Glomerular visceral epithelial cell (primary cell): ENCODE results near the gene MAMDC2.
"Not testable (repeated sequence)": the region's sequence is repeated elsewhere in the genome, so short reads cannot be mapped to it uniquely, and the experiment has no call there.

Experiments used
- DNase-seq: peaks from one replicate; pipeline ENCODE4 v3.0.0-alpha.2; 2016; ENCODE audit errors: extremely low spot score

Gene MAMDC2

DNA sequence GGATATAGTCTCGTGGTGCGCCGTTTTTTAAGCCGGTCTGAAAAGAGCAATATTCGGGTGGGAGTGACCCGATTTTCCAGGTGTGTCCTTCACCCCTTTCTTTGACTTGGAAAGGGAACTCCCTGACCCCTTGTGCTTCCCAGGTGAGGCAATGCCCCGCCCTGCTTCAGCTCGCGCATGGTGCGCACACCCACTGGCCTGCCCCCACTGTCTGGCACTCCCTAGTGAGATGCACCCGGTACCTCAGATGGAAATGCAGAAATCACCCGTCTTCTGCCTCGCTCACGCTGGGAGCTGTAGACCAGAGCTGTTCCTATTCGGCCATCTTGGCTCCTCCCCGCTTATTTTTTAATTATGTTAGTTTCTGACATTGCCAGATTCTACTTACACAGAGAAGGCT is 161.1 kb downstream of the MAMDC2 start:
- DNase-seq = not testable (repeated sequence)

GRCh38 chr9:70205366-70206020 is 161.8 kb downstream of the MAMDC2 start:
- no peak for DNase-seq

DNA sequence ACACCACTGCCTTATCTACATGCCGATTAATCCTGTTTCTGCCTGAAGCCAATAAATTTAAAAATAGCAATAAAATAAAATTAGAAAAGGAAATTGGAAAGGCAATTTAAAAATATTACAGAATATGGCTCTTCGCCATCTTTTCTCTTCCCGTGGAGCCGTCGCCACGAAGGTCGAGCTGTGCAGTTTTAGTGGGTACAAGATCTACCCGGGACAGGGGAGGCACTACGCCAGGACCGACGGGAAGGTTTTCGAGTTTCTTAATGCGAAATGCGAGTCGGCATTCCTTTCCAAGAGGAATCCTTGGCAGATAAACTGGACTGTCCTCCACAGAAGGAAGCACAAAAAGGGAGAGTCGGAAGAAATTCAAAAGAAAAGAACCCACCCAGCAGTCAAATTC is 173.4 kb downstream of the MAMDC2 start:
- no peak for DNase-seq

GRCh38 chr9:70218767-70219166 is 175.1 kb downstream of the MAMDC2 start:
- DNase-seq = no peak

DNA sequence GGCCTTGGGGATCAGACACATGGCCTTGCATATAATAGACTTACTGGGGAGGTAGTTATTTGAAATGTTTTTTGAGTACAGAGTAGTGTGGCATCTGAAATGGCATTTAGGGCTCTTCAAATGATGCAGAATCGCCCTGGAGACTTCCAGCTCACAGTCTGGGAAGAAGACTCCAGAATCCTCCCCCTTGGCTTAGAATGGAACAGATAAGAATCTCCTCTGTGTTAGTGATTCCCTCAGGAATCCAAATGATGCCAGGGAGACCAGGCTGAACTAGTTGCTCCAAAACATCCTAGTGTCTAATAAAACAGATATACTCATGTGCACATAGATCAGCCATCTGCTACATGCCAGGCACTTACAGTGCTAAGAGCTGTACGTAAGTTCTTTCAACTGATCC is 176.6 kb downstream of the MAMDC2 start:
- DNase-seq = no peak

- DNase-seq = no peak
Measured at GRCh38 chr9:70222354-70222753, 178.7 kb downstream of the MAMDC2 start.

GRCh38 chr9:70228118-70228517 is 184.5 kb downstream of the MAMDC2 start:
- DNase-seq = no peak

DNA sequence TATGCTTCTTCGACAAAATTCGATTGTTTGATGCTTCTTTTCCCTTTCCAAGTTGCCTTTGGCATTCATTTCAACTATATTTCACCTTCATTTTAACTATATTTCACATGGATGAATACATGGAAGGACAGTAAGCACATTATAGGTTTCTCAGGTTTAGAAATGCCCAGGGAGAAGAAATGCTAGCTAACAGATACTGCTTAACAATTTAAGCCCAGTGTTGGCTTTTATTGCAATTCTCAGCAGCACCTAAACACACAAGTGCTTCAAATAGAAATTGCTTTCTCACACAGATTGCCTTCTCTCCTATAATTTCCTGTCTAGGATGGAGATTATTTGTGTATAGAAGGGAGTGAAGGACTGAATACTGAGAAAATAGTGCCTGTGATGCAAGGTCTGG is 185.0 kb downstream of the MAMDC2 start:
- no peak for DNase-seq

- no peak for DNase-seq
Measured at GRCh38 chr9:70229026-70229425, 185.4 kb downstream of the MAMDC2 start.

GRCh38 chr9:70229579-70229978 is 185.9 kb downstream of the MAMDC2 start:
- peak; percentile 25 for DNase-seq

GRCh38 chr9:70232476-70232875 is 188.8 kb downstream of the MAMDC2 start:
- no peak for DNase-seq

- DNase-seq = not testable (repeated sequence)
Measured at GRCh38 chr9:70234208-70234607, 190.6 kb downstream of the MAMDC2 start.

DNA sequence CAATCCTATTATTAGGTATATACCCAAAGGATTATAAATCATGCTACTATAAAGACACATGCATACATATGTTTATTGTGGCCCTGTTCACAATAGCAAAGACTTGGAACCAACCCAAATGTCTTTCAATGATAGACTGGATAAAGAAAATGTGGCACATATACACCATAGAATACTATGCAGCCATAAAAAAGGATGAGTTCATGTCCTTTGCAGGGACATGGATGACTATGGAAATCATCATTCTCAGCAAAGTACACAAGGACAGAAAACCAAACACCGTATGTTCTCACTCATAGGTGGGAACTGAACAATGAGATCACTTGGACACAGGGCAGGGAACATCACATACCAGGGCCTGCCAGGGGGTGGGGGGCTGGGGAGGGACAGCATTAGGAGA is 202.3 kb downstream of the MAMDC2 start:
- not testable (repeated sequence) for DNase-seq

- DNase-seq = no peak
Measured at GRCh38 chr9:70250221-70250620, 206.6 kb downstream of the MAMDC2 start.

GRCh38 chr9:70255486-70255885 is 211.8 kb downstream of the MAMDC2 start:
- no peak for DNase-seq

GRCh38 chr9:70256123-70256551 is 212.5 kb downstream of the MAMDC2 start:
- DNase-seq = peak; percentile 71

DNA sequence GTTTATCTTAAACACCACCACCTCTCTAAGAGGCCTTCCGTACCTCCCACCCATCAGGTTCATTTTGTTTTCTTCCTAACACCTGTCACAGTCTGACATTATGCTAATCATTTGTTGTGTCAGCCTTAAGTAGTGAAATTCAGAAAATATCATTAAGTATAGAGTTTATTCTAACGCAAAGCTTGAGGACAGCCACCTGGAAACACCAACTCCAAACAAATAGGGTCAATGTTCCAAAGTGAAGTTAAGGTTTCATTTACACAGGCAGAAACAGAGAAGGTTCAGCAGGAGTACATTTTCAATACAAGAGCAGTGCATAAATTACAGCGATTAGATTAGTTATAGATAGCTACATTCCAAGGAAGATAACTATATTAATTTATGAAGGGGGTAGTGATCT is 213.9 kb downstream of the MAMDC2 start:
- peak; percentile 3 for DNase-seq

DNA sequence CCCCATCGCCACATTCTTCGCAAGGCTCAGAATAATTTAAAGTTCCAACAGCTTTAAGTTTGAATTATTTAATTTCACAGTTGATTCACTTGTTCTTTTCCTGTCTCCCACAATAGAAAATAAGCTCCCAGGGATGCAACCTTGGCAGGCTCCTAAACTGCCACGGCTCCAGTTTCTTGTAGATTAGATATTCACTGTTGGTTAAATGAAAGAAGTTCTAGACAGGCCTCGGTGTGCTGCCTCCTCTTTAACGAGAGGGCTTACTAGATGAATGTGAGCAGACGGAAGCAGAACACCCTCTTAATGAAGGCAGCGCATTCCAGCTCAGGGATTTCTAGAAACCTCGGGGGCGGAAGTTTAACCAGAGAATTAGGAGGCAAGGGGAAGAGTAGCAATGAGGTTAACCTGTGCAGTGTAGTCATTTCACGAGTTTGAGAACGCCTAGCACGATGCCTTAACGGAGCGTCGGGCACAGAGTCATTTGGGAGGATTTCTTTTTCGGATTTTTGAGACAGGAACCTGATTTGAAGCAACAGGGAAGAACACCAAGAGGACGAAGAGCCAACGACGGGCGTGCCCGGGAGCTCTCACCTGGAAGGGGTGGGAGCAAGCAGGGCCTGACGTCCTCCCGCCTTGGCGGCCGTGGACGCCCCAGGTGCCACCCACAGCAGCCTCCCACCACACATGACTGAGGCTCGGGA is 214.5 kb downstream of the MAMDC2 start:
- DNase-seq = peak; percentile 56

DNA sequence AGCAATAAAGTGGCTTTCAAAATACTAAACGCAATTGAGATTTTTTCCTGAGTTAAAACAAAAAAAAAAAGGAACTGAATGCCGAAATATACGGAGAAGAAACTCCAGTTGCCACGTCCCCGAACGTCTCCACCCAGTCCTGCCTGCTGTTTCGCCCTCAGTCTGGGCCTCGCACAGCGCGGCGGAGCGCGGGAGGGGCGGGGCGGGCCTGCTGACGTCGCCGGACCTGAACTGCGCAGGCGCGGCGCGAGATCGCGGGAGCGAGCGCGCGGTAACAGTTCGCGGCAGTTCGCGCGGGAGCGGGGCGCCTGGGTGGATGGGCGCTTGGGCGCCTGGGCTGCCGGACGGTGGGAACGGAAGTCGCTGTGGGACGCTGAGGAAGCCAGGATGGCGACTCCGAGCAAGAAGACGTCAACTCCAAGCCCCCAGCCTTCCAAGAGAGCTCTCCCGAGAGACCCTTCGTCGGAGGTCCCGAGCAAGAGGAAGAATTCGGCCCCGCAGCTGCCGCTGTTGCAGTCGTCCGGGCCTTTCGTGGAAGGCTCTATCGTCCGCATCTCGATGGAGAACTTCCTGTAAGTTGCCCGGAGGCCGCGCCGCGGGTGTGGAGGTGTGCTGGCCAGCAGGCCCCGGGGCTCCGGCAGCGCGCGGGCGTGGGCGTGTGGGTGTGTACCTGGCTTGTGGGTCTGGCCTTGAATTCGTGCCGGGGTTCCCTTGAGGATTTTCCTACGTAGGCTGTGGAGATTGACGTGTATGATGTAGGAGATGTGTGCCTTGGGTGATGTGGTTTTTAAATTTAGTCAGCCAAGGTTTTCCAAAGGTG is 215.3 kb downstream of the MAMDC2 start, which contains the start of gene SMC5:
SMC5 (plus strand) TSS at position 287 of the 820 bp plus-strand sequence; CDS start at position 388, 101 bp downstream.
- peak; percentile 95 for DNase-seq

DNA sequence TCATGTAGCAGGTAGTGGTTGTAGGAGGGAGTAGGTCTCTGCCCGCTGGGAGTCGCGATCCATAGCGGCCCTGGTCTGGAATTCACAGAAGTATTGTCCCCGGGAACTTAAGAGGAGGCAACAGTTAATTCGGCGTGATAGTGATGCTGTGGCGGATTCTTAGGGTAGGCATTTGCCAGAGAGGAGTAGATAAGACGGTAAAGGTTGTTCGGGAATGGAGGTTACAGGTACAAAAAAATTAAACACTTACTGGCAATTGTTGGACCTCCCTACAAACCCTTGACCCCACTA is 215.8 kb downstream of the MAMDC2 start:
- no peak for DNase-seq

GRCh38 chr9:70260007-70260443 is 216.4 kb downstream of the MAMDC2 start:
- DNase-seq = peak; percentile 19

DNA sequence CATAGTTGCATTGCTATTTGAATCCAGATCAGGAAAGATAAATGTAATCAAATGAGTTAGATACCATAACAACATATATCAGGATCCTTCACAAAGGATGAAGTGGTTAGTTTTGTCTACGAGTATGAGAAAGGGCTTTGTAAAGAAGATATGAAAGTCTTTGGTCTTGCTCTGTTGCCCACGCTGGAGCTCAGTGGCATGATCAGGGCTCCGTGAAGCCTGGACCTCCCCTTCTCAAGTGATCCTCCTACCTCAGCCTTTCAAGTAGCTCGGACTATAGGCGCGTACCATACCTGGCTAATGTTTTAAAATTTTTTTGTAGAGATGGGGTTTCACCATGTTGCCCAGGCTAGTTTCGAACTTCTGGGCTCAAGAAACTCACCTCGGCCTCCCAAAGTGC is 217.0 kb downstream of the MAMDC2 start:
- no peak for DNase-seq
